Effector memory CD4-positive, alpha-beta T cell (primary cell): ENCODE results near the gene DROSHA.

Experiments used
- DNase-seq, 3 donors: peaks; one replicate each; pipeline ENCODE4 v3.0.0-alpha.2; 2020
- H3K27ac ChIP-seq: 2 replicates; pipeline ENCODE4 v1.7.0; 2013; ENCODE audit warnings: mild to moderate bottlenecking, low read length, moderate library complexity; ENCODE audit not compliant: insufficient read depth, poor library complexity, severe bottlenecking
- H3K27me3 ChIP-seq: replicated peaks from 2 replicates; pipeline ENCODE4 v1.7.0; 2013; ENCODE audit warnings: mild to moderate bottlenecking, low read length; ENCODE audit not compliant: insufficient read depth, control insufficient read depth, poor library complexity, severe bottlenecking
- H3K36me3 ChIP-seq: 2 replicates; pipeline ENCODE4 v1.7.0; 2013; ENCODE audit warnings: mild to moderate bottlenecking, low read length, moderate library complexity; ENCODE audit not compliant: control insufficient read depth, insufficient read depth
- H3K4me1 ChIP-seq: 2 replicates; pipeline ENCODE4 v1.7.0; 2013; ENCODE audit warnings: low read length, mild to moderate bottlenecking; ENCODE audit not compliant: control insufficient read depth, insufficient read depth, poor library complexity, severe bottlenecking
- H3K4me3 ChIP-seq: 2 replicates; pipeline ENCODE4 v1.7.0; 2013; ENCODE audit warnings: low read length, low read depth, mild to moderate bottlenecking; ENCODE audit not compliant: insufficient read depth, poor library complexity, severe bottlenecking
- H3K9me3 ChIP-seq: 2 replicates; pipeline ENCODE4 v1.7.0; 2013; ENCODE audit warnings: mild to moderate bottlenecking, low read length, moderate library complexity; ENCODE audit not compliant: control insufficient read depth

DROSHA gene

DNA sequence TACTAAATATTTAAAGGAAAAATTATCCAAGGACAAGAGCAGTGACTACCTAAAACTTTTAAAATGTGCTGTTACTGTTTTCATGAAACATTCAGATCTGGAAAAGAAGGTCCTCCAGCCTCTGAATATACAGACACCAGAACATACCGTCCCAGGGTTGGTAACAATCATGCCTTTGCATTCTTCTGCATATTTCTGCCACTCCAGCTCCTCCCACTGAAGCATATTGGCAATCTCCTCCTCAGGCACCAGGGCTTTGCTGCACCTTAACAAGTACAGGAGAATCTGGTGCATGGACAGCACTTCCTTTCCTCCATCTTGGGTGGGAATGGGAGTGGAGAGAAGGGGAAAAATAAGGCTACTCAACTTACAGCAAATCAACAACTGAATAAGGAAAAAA lies 60.0 kb downstream of the DROSHA start:
- H3K9me3 ChIP-seq, result no peaks in the 10 kb centered on the region
- no peaks in the 10 kb centered on the region for H3K4me1 ChIP-seq
- DNase-seq, result no peak

GRCh38 chr5:31471040-31471439 lies 60.9 kb downstream of the DROSHA start:
- Histone ChIP-seq H3K36me3 (peaks cover 34% of the 10 kb centered on the region), H3K4me3 (no peak overlapping the region), H3K4me1 (no peaks in the 10 kb centered on the region), H3K27ac (no peak overlapping the region), H3K9me3 (no peaks in the 10 kb centered on the region), H3K27me3 (no peaks in the 10 kb centered on the region)
- DNase-seq, result no peak

More for the DNA sequence above, 60.0 kb downstream of the DROSHA start:
- H3K27me3 ChIP-seq, result no peaks in the 10 kb centered on the region
- H3K36me3 ChIP-seq, result peaks cover 25% of the 10 kb centered on the region
- no peak overlapping the region for H3K27ac ChIP-seq
- no peak overlapping the region for H3K4me3 ChIP-seq

DNA sequence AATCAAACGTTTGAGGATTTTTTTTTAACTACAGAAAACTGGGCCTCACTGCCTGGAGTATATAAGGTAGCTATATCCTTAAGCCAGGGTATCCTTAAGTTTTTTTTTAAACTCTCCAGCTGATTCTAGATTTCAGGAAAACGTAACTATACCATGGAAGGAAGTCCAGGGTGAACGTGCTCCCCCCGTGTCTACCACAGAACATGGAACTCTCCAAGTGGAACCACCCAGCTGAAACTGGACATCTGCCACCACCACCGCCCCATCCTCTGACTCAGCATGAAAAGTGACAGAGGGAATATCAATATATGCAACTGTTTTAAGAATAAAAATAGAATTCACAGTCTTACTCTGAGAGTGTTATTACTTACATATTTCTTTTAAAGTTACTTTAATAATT lies 61.3 kb downstream of the DROSHA start:
- no peaks in the 10 kb centered on the region for H3K9me3 ChIP-seq
- DNase-seq, result no peak
- peaks cover 38% of the 10 kb centered on the region for H3K36me3 ChIP-seq
- no peak overlapping the region for H3K27ac ChIP-seq
- no peaks in the 10 kb centered on the region for H3K4me1 ChIP-seq
- H3K27me3 ChIP-seq, result no peaks in the 10 kb centered on the region
- no peak overlapping the region for H3K4me3 ChIP-seq

DNA sequence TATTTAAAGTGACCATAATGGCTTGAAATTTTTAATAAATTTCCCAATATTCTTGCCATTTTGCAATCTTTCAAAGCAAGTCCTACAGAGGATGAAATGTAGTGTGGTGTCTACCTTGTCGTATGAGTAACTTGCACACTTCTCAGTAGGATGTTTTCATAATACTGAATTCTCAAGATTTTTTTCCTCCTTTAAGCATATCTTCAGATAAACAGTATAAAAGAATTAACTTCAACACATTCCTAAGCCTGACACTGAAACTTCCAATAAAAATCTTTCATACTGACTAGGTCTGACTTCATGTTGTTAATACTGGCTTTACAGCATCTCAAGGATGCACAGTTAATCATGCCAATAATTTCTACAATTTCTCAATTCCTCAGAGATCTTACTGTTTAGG lies 62.0 kb downstream of the DROSHA start:
- Histone ChIP-seq H3K27ac (no peak overlapping the region), H3K36me3 (peaks cover 42% of the 10 kb centered on the region), H3K27me3 (no peaks in the 10 kb centered on the region), H3K4me3 (no peak overlapping the region), H3K4me1 (no peaks in the 10 kb centered on the region), H3K9me3 (no peaks in the 10 kb centered on the region)
- DNase-seq, result no peak

DNA sequence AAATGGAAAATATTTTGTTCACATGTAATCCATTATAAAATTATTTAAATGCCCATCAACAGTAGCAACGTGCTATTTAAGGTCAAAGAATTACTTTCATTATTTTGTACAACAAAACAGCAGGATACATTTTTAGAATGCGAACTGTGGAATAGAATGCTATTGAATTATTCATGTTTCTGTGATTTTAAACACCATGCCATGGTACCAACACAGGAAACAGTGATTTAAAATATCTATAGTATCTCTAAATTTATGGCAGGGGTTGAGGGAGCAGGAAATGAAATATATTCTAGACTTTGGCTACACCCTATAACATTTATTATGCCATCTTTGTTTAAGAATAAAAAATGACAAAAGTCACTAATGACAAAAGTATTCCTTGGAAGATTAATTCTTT lies 62.4 kb downstream of the DROSHA start:
- Histone ChIP-seq H3K27ac (no peak overlapping the region), H3K9me3 (no peaks in the 10 kb centered on the region), H3K36me3 (peaks cover 46% of the 10 kb centered on the region), H3K27me3 (no peaks in the 10 kb centered on the region), H3K4me3 (no peak overlapping the region), H3K4me1 (no peaks in the 10 kb centered on the region)
- DNase-seq, result no peak

DNA sequence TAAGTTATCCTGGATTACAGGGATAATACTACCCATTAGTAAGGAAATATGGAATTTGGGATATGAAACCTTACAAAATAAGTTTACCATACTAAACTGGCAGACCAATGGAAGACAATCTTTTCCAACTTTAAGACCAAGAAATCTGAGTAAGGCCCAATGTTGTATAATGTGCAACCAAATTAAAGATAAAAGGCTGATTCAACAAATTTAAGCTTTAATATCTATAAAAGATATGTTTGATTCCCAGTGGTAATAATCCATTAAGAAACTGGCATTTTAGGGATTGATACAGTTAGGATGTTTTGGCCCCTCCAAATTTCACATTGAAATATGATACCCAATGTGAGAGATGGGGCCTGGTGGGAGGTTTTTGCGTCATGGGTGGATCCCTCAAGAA lies 66.6 kb downstream of the DROSHA start:
- Histone ChIP-seq H3K36me3 (peaks cover 80% of the 10 kb centered on the region), H3K27me3 (no peaks in the 10 kb centered on the region), H3K4me1 (no peaks in the 10 kb centered on the region), H3K9me3 (no peaks in the 10 kb centered on the region), H3K4me3 (no peak overlapping the region), H3K27ac (no peak overlapping the region)
- no peak for DNase-seq

GRCh38 chr5:31464081-31464480 lies 67.8 kb downstream of the DROSHA start:
- DNase-seq, result no peak
- Histone ChIP-seq H3K27me3 (no peaks in the 10 kb centered on the region), H3K4me1 (no peaks in the 10 kb centered on the region), H3K27ac (no peak overlapping the region), H3K4me3 (no peak overlapping the region), H3K9me3 (no peaks in the 10 kb centered on the region), H3K36me3 (peaks cover 90% of the 10 kb centered on the region)

GRCh38 chr5:31463351-31463750 lies 68.5 kb downstream of the DROSHA start:
- DNase-seq, result no peak
- Histone ChIP-seq H3K9me3 (no peaks in the 10 kb centered on the region), H3K27ac (no peak overlapping the region), H3K27me3 (no peaks in the 10 kb centered on the region), H3K4me3 (no peak overlapping the region), H3K36me3 (peaks cover 87% of the 10 kb centered on the region), H3K4me1 (no peaks in the 10 kb centered on the region)

- no peak for DNase-seq
- Histone ChIP-seq H3K27me3 (no peaks in the 10 kb centered on the region), H3K4me3 (no peak overlapping the region), H3K27ac (no peak overlapping the region), H3K9me3 (no peaks in the 10 kb centered on the region), H3K4me1 (no peaks in the 10 kb centered on the region), H3K36me3 (peaks cover 63% of the 10 kb centered on the region)
Observed at GRCh38 chr5:31459594-31459993, 72.3 kb downstream of the DROSHA start.

DNA sequence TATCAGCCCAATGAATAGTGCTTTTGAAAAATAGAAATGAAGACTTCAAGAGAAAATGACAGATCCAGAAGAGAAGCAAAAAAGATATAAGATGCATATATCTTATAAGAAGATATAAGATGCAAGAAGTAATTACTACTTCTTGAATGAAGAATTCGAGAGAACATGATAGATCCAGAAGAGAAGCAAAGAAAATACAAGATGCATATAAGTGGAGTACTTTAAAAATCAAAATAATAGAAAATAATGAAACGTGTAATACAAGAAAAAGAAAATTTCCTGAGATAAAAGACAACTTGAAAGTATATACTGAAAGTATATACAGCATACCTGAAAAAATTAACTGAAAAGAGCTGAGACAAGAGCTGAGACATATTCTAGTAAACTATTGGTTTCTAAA lies 76.7 kb downstream of the DROSHA start:
- peaks cover 37% of the 10 kb centered on the region for H3K36me3 ChIP-seq
- no peak for DNase-seq
- H3K9me3 ChIP-seq, result no peaks in the 10 kb centered on the region
- H3K4me1 ChIP-seq, result no peaks in the 10 kb centered on the region
- no peak overlapping the region for H3K4me3 ChIP-seq
- no peak overlapping the region for H3K27ac ChIP-seq
- H3K27me3 ChIP-seq, result no peaks in the 10 kb centered on the region

- no peaks in the 10 kb centered on the region for H3K4me1 ChIP-seq
Observed at GRCh38 chr5:31453522-31453921, 78.4 kb downstream of the DROSHA start.

More at GRCh38 chr5:31453522-31453921, 78.4 kb downstream of the DROSHA start:
- Histone ChIP-seq H3K9me3 (no peaks in the 10 kb centered on the region), H3K36me3 (peaks cover 37% of the 10 kb centered on the region), H3K4me3 (no peak overlapping the region), H3K27ac (no peak overlapping the region), H3K27me3 (no peaks in the 10 kb centered on the region)
- DNase-seq, result no peak
